Esophagus squamous epithelium (tissue), 5 donors: ENCODE results near the gene DHRSX. TPM values are rescaled to one million over a fixed set of nuclear protein-coding genes. Genes with fewer than 3 reads are reported as not detected.

Experiments used
- DNase-seq: peaks from one replicate; lab custom pipeline; 2025; lab: John Stamatoyannopoulos, UW
- H3K27ac ChIP-seq, 4 donors: fragments of 200-600 bp; sonication (generic); one replicate each; pipeline ENCODE4 v1.5.1; 2016 to 2019; ENCODE audit warnings: mild to moderate bottlenecking in 1 of 4
- H3K27me3 ChIP-seq, 4 donors: fragments of 200-600 bp; sonication (generic); 1 replicate in 3 of 4; 2 replicates in 1 of 4; pipeline versions ENCODE4 v1.5.1 to v1.6.0; 2017 to 2021; ENCODE audit warnings: antibody characterized with exemption in 1 of 4
- H3K36me3 ChIP-seq, 3 donors: fragments of 200-600 bp; sonication (generic); one replicate each; pipeline ENCODE4 v1.5.1; 2016 to 2019
- H3K4me1 ChIP-seq, 3 donors: fragments of 200-600 bp; sonication (generic); one replicate each; pipeline ENCODE4 v1.5.1; 2017 to 2019
- H3K4me3 ChIP-seq, 4 donors: fragments of 200-600 bp; sonication (generic); 1 replicate in 3 of 4; 2 replicates in 1 of 4; pipeline ENCODE4 v1.5.1; 2016 to 2019; ENCODE audit warnings: mild to moderate bottlenecking in 2 of 4, moderate library complexity in 1 of 4
- H3K9me3 ChIP-seq, 3 donors: fragments of 200-600 bp; sonication (generic); one replicate each; pipeline ENCODE4 v1.5.1; 2016 to 2019
- CTCF ChIP-seq, 6 experiments: fragments of 450-650 bp in 4 of 6; fragments of 200-600 bp in 2 of 6; sonication (generic) in 2 of 6; IDR thresholded peaks; one replicate each; pipeline ENCODE4 v1.5.1; 2016 to 2019; ENCODE audit warnings: antibody characterized with exemption in 6 of 6, mild to moderate bottlenecking in 4 of 6, moderate library complexity in 4 of 6
- POLR2A ChIP-seq, 4 donors: fragments of 450-650 bp; IDR thresholded peaks; one replicate each; pipeline ENCODE4 v1.6.1; 2017; ENCODE audit warnings: antibody characterized with exemption in 4 of 4, mild to moderate bottlenecking in 4 of 4, moderate library complexity in 3 of 4
- WGBS, 2 donors: methylation state at CpG; one replicate each; pipeline ENCODE4 v1.1.5; 2018; 5-methylcytosine and 5-hydroxymethylcytosine counted together
- intact Hi-C: fragments of 100-400 bp; cut with DNase I; formaldehyde crosslinking; loops from one replicate; pipeline ENCODE4 v1.15.0; 2022
- total RNA-seq, 4 donors: library from RNA; depleted of rRNA; stranded (reverse); fragments of >200 nt; gene quantifications; one replicate each; pipeline ENCODE4 v1.1.0, GENCODE V29; 2016
- donor health status: DM: yes; HTN: yes; CAD: no.

DHRSX gene
- total RNA-seq, 4 donors from 2014 or later: 4.1 to 12.2 (median 8.0) TPM

GRCh38 chrX:2334237-2334636 is 166.5 kb downstream of the DHRSX start:
- Histone ChIP-seq H3K27ac (no peak overlapping the region), H3K9me3 (no peaks in the 10 kb centered on the region), H3K4me3 (no peak overlapping the region), H3K27me3 (no peaks in the 10 kb centered on the region), H3K4me1 (no peaks in the 10 kb centered on the region), H3K36me3 (no peaks in the 10 kb centered on the region)
- WGBS, 2 donors: 70 to 84% methylated on average over 8 to 9 of the region's 9 CpGs
- DNase-seq: no peak
- no peak for TF ChIP-seq POLR2A (IDR thresholded peaks at IDR 0.05)
- TF ChIP-seq CTCF (IDR thresholded peaks at IDR 0.05): no peak
- intact Hi-C loops: no loop called here

GRCh38 chrX:2332252-2332651 is 168.5 kb downstream of the DHRSX start:
- WGBS, 2 donors: 86% methylated on average over 4 of the region's 4 CpGs
- intact Hi-C loops: no loop called here
- Histone ChIP-seq H3K4me1 (no peaks in the 10 kb centered on the region), H3K4me3 (no peak overlapping the region), H3K27me3 (no peaks in the 10 kb centered on the region), H3K36me3 (no peaks in the 10 kb centered on the region), H3K27ac (no peak overlapping the region), H3K9me3 (no peaks in the 10 kb centered on the region)
- no peak for DNase-seq
- TF ChIP-seq CTCF (IDR thresholded peaks at IDR 0.05) (no peak), POLR2A (IDR thresholded peaks at IDR 0.05) (no peak)

- WGBS, 2 donors: 84 to 92% methylated on average over 3 of the region's 3 CpGs
- no peaks in the 10 kb centered on the region for H3K36me3 ChIP-seq
- intact Hi-C loops: no loop called here
Observed at GRCh38 chrX:2330910-2331309, 169.9 kb downstream of the DHRSX start.

GRCh38 chrX:2330487-2330886 is 170.3 kb downstream of the DHRSX start:
- Histone ChIP-seq H3K9me3 (no peaks in the 10 kb centered on the region), H3K27me3 (no peaks in the 10 kb centered on the region), H3K4me1 (no peaks in the 10 kb centered on the region), H3K36me3 (no peaks in the 10 kb centered on the region), H3K27ac (no peak overlapping the region), H3K4me3 (no peak overlapping the region)
- TF ChIP-seq CTCF (IDR thresholded peaks at IDR 0.05) (no peak), POLR2A (IDR thresholded peaks at IDR 0.05) (no peak)
- no peak for DNase-seq
- 60 to 67% methylated on average over 1 to 2 of the region's 2 CpGs for WGBS, 2 donors
- intact Hi-C loops: no loop called here

More at GRCh38 chrX:2330910-2331309, 169.9 kb downstream of the DHRSX start:
- no peak for DNase-seq
- Histone ChIP-seq H3K4me1 (no peaks in the 10 kb centered on the region), H3K4me3 (no peak overlapping the region), H3K9me3 (no peaks in the 10 kb centered on the region), H3K27ac (no peak overlapping the region), H3K27me3 (no peaks in the 10 kb centered on the region)
- no peak for TF ChIP-seq CTCF (IDR thresholded peaks at IDR 0.05)
- TF ChIP-seq POLR2A (IDR thresholded peaks at IDR 0.05): no peak

- Histone ChIP-seq H3K4me3 (no peak overlapping the region), H3K36me3 (no peaks in the 10 kb centered on the region), H3K27ac (no peak overlapping the region), H3K27me3 (no peaks in the 10 kb centered on the region), H3K9me3 (no peaks in the 10 kb centered on the region), H3K4me1 (no peaks in the 10 kb centered on the region)
- WGBS, 2 donors: 85 to 86% methylated on average over 4 to 5 of the region's 5 CpGs
- intact Hi-C loops: no loop called here
- DNase-seq: no peak
- TF ChIP-seq CTCF (IDR thresholded peaks at IDR 0.05): no peak
- no peak for TF ChIP-seq POLR2A (IDR thresholded peaks at IDR 0.05)
Observed at GRCh38 chrX:2327423-2327822, 173.4 kb downstream of the DHRSX start.
